GM19023 (cell line): ENCODE results near the gene STOML1.
A peak's percentile ranks its signal among the peaks of the same experiment; 100 is the strongest.
"Not testable (repeated sequence)": the region's sequence is repeated elsewhere in the genome, so short reads cannot be mapped to it uniquely, and the experiment has no call there.

Source experiments
- ATAC-seq: cut with Tn5 transposase; IDR thresholded peaks from one replicate; pipeline ENCODE4 v1.9.1; 2021; ENCODE audit warnings: mild to moderate bottlenecking, moderate library complexity; ENCODE audit not compliant: unreplicated experiment

The STOML1 gene

GRCh38 chr15:73965758-73966113, 26.4 kb downstream of the STOML1 start:
- peak; percentile 41 for ATAC-seq

- peak; percentile 22 for ATAC-seq
Measured at GRCh38 chr15:73965094-73965757, 26.9 kb downstream of the STOML1 start.

GRCh38 chr15:73964736-73965093, 27.4 kb downstream of the STOML1 start:
- ATAC-seq, result peak; percentile 60

- no peak for ATAC-seq
Measured at GRCh38 chr15:73962433-73962832, 29.7 kb downstream of the STOML1 start.

- ATAC-seq, result not testable (repeated sequence)
Measured at GRCh38 chr15:73960472-73961070, 31.5 kb downstream of the STOML1 start.

GRCh38 chr15:73959801-73960200, 32.3 kb downstream of the STOML1 start:
- no peak for ATAC-seq

- ATAC-seq, result no peak
Measured at GRCh38 chr15:73959012-73959581, 33.0 kb downstream of the STOML1 start.

GRCh38 chr15:73957785-73958184, 34.3 kb downstream of the STOML1 start:
- ATAC-seq, result no peak

- ATAC-seq, result no peak
Measured at GRCh38 chr15:73957276-73957675, 34.8 kb downstream of the STOML1 start.

GRCh38 chr15:73956743-73957135, 35.4 kb downstream of the STOML1 start:
- no peak for ATAC-seq

- ATAC-seq, result no peak
Measured at GRCh38 chr15:73955861-73956742, 36.0 kb downstream of the STOML1 start.

GRCh38 chr15:73955326-73955725, 36.8 kb downstream of the STOML1 start:
- ATAC-seq, result no peak

GRCh38 chr15:73954188-73955145, 37.6 kb downstream of the STOML1 start:
- ATAC-seq, result no peak

- ATAC-seq, result no peak
Measured at GRCh38 chr15:73952913-73953750, 39.0 kb downstream of the STOML1 start.

GRCh38 chr15:73952171-73952912, 39.8 kb downstream of the STOML1 start:
- ATAC-seq, result no peak

- ATAC-seq, result no peak
Measured at GRCh38 chr15:73951601-73952000, 40.5 kb downstream of the STOML1 start.

- no peak for ATAC-seq
Measured at GRCh38 chr15:73950831-73951561, 41.1 kb downstream of the STOML1 start.

- ATAC-seq, result no peak
Measured at GRCh38 chr15:73950479-73950830, 41.6 kb downstream of the STOML1 start.
